ENCODE data around the gene NOP14. TPM values are rescaled to one million over a fixed set of nuclear protein-coding genes. Genes with fewer than 3 reads are reported as not detected.

Gene NOP14
- total RNA-seq, 1 experiment from 2014 or later, result 50.1 TPM

DNA sequence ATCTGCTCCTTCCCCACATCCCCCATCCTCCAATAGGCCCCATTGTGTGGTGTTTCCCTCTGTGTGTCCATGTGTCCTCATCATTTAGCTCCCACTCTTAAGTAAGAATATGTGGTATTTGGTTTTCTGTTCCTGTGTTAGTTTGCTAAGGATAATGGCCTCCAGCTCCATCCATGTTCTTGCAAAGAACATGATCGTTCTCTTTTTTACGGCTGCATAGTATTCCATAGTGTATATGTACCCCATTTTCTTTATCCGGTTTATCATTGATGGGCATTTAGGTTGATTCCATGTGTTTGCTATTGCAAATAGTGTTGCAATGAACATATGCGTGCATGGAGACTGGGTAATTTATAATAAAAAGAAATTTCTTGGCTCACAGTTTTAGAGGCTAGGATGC, 31.7 kb upstream of the NOP14 start:
- Mint-ChIP-seq H3K27me3 (ENCODE audit: low read depth) (no peaks in the 10 kb centered on the region; the same call in 1 of the 2 replicates), H3K36me3 (ENCODE audit: insufficient read depth in 1 of 3, low read depth in 3 of 3) (no peaks in the 10 kb centered on the region), H3K9me3 (no peaks in the 10 kb centered on the region), H3K4me3 (no peak overlapping the region), H3K27ac (no peak overlapping the region), H3K4me1 (no peaks in the 10 kb centered on the region)
- no peak overlapping the region for H2BK20ac ChIP-seq (ENCODE audit: low read depth, low read length, poor library complexity, severe bottlenecking)
- H3K9ac ChIP-seq (ENCODE audit: extremely low read depth, insufficient read length, low read length), result no peak overlapping the region
- H3T11ph ChIP-seq (ENCODE audit: low read length), result no peak overlapping the region
- H2BK120ac ChIP-seq (ENCODE audit: low read depth, low read length, poor library complexity, severe bottlenecking), result no peak overlapping the region
- H3K9me3 ChIP-seq (ENCODE audit: control insufficient read depth, low read depth, low read length), result no peaks in the 10 kb centered on the region
- H3K23ac ChIP-seq (ENCODE audit: insufficient read length, low read depth, low read length), result no peak overlapping the region
- H3K4ac ChIP-seq (ENCODE audit: low read depth, low read length), result no peak overlapping the region
- H4K91ac ChIP-seq (ENCODE audit: insufficient read length, low read depth, low read length), result no peak overlapping the region
- H3K23me2 ChIP-seq (ENCODE audit: insufficient read length, low read depth, low read length, poor library complexity, severe bottlenecking), result no peaks in the 10 kb centered on the region
- H2AK5ac ChIP-seq (ENCODE audit: insufficient read length, low read length), result no peak overlapping the region
- no peak overlapping the region for H2BK12ac ChIP-seq (ENCODE audit: insufficient read length, low read depth, low read length)
- no CpG with 5 or more reads among the region's 4 CpGs for WGBS (ENCODE audit: extremely low coverage, insufficient read length, low lambda C conversion rate)
- no peaks in the 10 kb centered on the region for H3K27me3 ChIP-seq (ENCODE audit: insufficient read depth, low read length)
- no peak for DNase-seq
- H3K4me2 ChIP-seq (ENCODE audit: insufficient read depth, insufficient read length, low read length), result no peak overlapping the region
- H2BK5ac ChIP-seq (ENCODE audit: insufficient read length, low read length), result no peak overlapping the region
- TF ChIP-seq, protein P1, sequence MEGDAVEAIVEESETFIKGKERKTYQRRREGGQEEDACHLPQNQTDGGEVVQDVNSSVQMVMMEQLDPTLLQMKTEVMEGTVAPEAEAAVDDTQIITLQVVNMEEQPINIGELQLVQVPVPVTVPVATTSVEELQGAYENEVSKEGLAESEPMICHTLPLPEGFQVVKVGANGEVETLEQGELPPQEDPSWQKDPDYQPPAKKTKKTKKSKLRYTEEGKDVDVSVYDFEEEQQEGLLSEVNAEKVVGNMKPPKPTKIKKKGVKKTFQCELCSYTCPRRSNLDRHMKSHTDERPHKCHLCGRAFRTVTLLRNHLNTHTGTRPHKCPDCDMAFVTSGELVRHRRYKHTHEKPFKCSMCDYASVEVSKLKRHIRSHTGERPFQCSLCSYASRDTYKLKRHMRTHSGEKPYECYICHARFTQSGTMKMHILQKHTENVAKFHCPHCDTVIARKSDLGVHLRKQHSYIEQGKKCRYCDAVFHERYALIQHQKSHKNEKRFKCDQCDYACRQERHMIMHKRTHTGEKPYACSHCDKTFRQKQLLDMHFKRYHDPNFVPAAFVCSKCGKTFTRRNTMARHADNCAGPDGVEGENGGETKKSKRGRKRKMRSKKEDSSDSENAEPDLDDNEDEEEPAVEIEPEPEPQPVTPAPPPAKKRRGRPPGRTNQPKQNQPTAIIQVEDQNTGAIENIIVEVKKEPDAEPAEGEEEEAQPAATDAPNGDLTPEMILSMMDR (conservative IDR thresholded peaks at IDR 0.05), result no peak
- H3K18ac ChIP-seq (ENCODE audit: insufficient read length, low read depth, low read length), result no peak overlapping the region
- no peak overlapping the region for H4K5ac ChIP-seq (ENCODE audit: insufficient read length, low read depth, low read length)
- no peak overlapping the region for H3K14ac ChIP-seq (ENCODE audit: insufficient read depth, low read length)
- no peak overlapping the region for H4K8ac ChIP-seq (replicated peaks; ENCODE audit: insufficient read length, low read depth, low read length)
- no peaks in the 10 kb centered on the region for H4K20me1 ChIP-seq (ENCODE audit: control insufficient read depth, insufficient read depth, insufficient read length)
- H3K56ac ChIP-seq (ENCODE audit: insufficient read length, low read depth, low read length), result no peak overlapping the region
- H2BK15ac ChIP-seq (ENCODE audit: low read depth, low read length), result no peak overlapping the region
- H3K79me2 ChIP-seq (ENCODE audit: insufficient read depth, low read length), result no peaks in the 10 kb centered on the region
- no peak overlapping the region for H3K27ac ChIP-seq (ENCODE audit: insufficient read length, low read depth, low read length)
- no peak overlapping the region for H2AFZ ChIP-seq (ENCODE audit: low read length)
- no peaks in the 10 kb centered on the region for H3K4me1 ChIP-seq (ENCODE audit: insufficient read depth, low read length)
- no peaks in the 10 kb centered on the region for H3K79me1 ChIP-seq (ENCODE audit: insufficient read depth, low read depth, low read length, poor library complexity, severe bottlenecking)

All from H9 (cell line).